Stomach smooth muscle (tissue), 2 donors: ENCODE measurements around the gene SCUBE1.
"Not testable (repeated sequence)": the region's sequence is repeated elsewhere in the genome, so short reads cannot be mapped to it uniquely, and the experiment has no call there.

Experiments
- H3K27ac ChIP-seq: one replicate; pipeline ENCODE4 v1.7.0; 2013; ENCODE audit warnings: mild to moderate bottlenecking, low read length, inconsistent platforms
- H3K27me3 ChIP-seq, 2 donors: one replicate each; pipeline ENCODE4 v1.7.0; 2013; ENCODE audit warnings: low read length in 2 of 2; ENCODE audit not compliant: insufficient read depth in 2 of 2, control insufficient read depth in 1 of 2
- H3K36me3 ChIP-seq, 2 donors: one replicate each; pipeline ENCODE4 v1.7.0; 2013; ENCODE audit warnings: low read length in 2 of 2; ENCODE audit not compliant: control insufficient read depth in 2 of 2, insufficient read depth in 2 of 2
- H3K4me1 ChIP-seq: one replicate; pipeline ENCODE4 v1.7.0; 2013; ENCODE audit warnings: low read length; ENCODE audit not compliant: control insufficient read depth, insufficient read depth
- H3K4me3 ChIP-seq, 2 donors: one replicate each; pipeline ENCODE4 v1.7.0; 2013; ENCODE audit warnings: low read length in 2 of 2
- H3K9ac ChIP-seq, 2 donors: one replicate each; pipeline ENCODE4 v1.7.0; 2013; ENCODE audit warnings: low read length in 2 of 2, mild to moderate bottlenecking in 1 of 2
- H3K9me3 ChIP-seq, 2 donors: one replicate each; pipeline ENCODE4 v1.7.0; 2013; ENCODE audit warnings: low read length in 2 of 2; ENCODE audit not compliant: control insufficient read depth in 2 of 2
- donor health status: healthy.
- donor health status: Pancreatic carcinoma.

The SCUBE1 gene

GRCh38 chr22:43356881-43357280, 13.7 kb upstream of the SCUBE1 start:
- no peaks in the 10 kb centered on the region for H3K4me1 ChIP-seq
- no peaks in the 10 kb centered on the region for H3K36me3 ChIP-seq
- H3K4me3 ChIP-seq = no peak overlapping the region
- H3K9me3 ChIP-seq = no peaks in the 10 kb centered on the region
- H3K27me3 ChIP-seq = no peaks in the 10 kb centered on the region
- no peak overlapping the region for H3K27ac ChIP-seq
- H3K9ac ChIP-seq = no peak overlapping the region

GRCh38 chr22:43355688-43356087, 12.5 kb upstream of the SCUBE1 start:
- H3K4me1 ChIP-seq, H3K36me3 ChIP-seq, H3K9me3 ChIP-seq, H3K9ac ChIP-seq, H3K27me3 ChIP-seq, H3K4me3 ChIP-seq, H3K27ac ChIP-seq: not testable (repeated sequence)

GRCh38 chr22:43351966-43352345, 8.8 kb upstream of the SCUBE1 start:
- H3K4me3 ChIP-seq = no peak overlapping the region
- no peaks in the 10 kb centered on the region for H3K4me1 ChIP-seq
- no peak overlapping the region for H3K9ac ChIP-seq
- H3K36me3 ChIP-seq = no peaks in the 10 kb centered on the region
- no peaks in the 10 kb centered on the region for H3K9me3 ChIP-seq
- H3K27me3 ChIP-seq = peaks cover 0 to 2% of the 10 kb centered on the region in 2 donors
- no peak overlapping the region for H3K27ac ChIP-seq

GRCh38 chr22:43349636-43350035, 6.5 kb upstream of the SCUBE1 start:
- Histone ChIP-seq H3K36me3 (no peaks in the 10 kb centered on the region), H3K27me3 (peaks cover 0 to 4% of the 10 kb centered on the region in 2 donors), H3K27ac (no peak overlapping the region), H3K4me1 (peaks cover 5% of the 10 kb centered on the region), H3K9me3 (no peaks in the 10 kb centered on the region), H3K9ac (no peak overlapping the region), H3K4me3 (no peak overlapping the region)

- no peak overlapping the region for H3K9ac ChIP-seq
- no peaks in the 10 kb centered on the region for H3K36me3 ChIP-seq
- H3K9me3 ChIP-seq = no peaks in the 10 kb centered on the region
- H3K4me3 ChIP-seq = no peak overlapping the region
- no peak overlapping the region for H3K27ac ChIP-seq
- peaks cover 16% of the 10 kb centered on the region for H3K4me1 ChIP-seq
- H3K27me3 ChIP-seq = peaks cover 6 to 10% of the 10 kb centered on the region in 2 donors
These were observed 3.4 kb upstream of the SCUBE1 start for GRCh38 chr22:43346521-43346929.

GRCh38 chr22:43345761-43346301, 2.7 kb upstream of the SCUBE1 start:
- H3K27ac ChIP-seq = no peak overlapping the region
- peaks cover 11 to 12% of the 10 kb centered on the region in 2 donors for H3K27me3 ChIP-seq
- no peak overlapping the region for H3K9ac ChIP-seq
- H3K4me3 ChIP-seq = no peak overlapping the region
- peaks cover 22% of the 10 kb centered on the region for H3K4me1 ChIP-seq
- no peaks in the 10 kb centered on the region for H3K9me3 ChIP-seq
- no peaks in the 10 kb centered on the region for H3K36me3 ChIP-seq

- no peak overlapping the region for H3K4me3 ChIP-seq
- H3K27ac ChIP-seq = no peak overlapping the region
- no peaks in the 10 kb centered on the region for H3K36me3 ChIP-seq
- H3K9ac ChIP-seq = no peak overlapping the region
- no peaks in the 10 kb centered on the region for H3K9me3 ChIP-seq
- peaks cover 23% of the 10 kb centered on the region for H3K4me1 ChIP-seq
- H3K27me3 ChIP-seq = peaks cover 11 to 12% of the 10 kb centered on the region in 2 donors
These were observed 2.2 kb upstream of the SCUBE1 start for GRCh38 chr22:43345356-43345755.

- Histone ChIP-seq H3K4me1 (peaks cover 27% of the 10 kb centered on the region), H3K27me3 (peaks cover 11 to 12% of the 10 kb centered on the region in 2 donors)
These were observed 1.3 kb upstream of the SCUBE1 start for GRCh38 chr22:43344520-43344787.

GRCh38 chr22:43343670-43344519, 723 bp upstream of the SCUBE1 start:
- Histone ChIP-seq H3K9ac (no peak overlapping the region), H3K36me3 (no peaks in the 10 kb centered on the region), H3K27me3 (peaks cover 10 to 12% of the 10 kb centered on the region in 2 donors), H3K27ac (no peak overlapping the region), H3K9me3 (no peaks in the 10 kb centered on the region), H3K4me3 (peak overlapping the region; percentile 8 to 65), H3K4me1 (peaks cover 32% of the 10 kb centered on the region)

More at GRCh38 chr22:43344520-43344787, 1.3 kb upstream of the SCUBE1 start:
- Histone ChIP-seq H3K9me3 (no peaks in the 10 kb centered on the region), H3K27ac (no peak overlapping the region), H3K4me3 (no peak overlapping the region), H3K9ac (no peak overlapping the region), H3K36me3 (no peaks in the 10 kb centered on the region)

GRCh38 chr22:43342347-43343261, 568 bp downstream of the SCUBE1 start:
- Histone ChIP-seq H3K9ac (peak overlapping the region; percentile 47 to 55), H3K27me3 (peaks cover 10 to 12% of the 10 kb centered on the region in 2 donors), H3K4me1 (peaks cover 42% of the 10 kb centered on the region), H3K27ac (no peak overlapping the region), H3K4me3 (peak overlapping the region; percentile 49 to 70), H3K36me3 (no peaks in the 10 kb centered on the region), H3K9me3 (no peaks in the 10 kb centered on the region)
